Activated naive CD4-positive, alpha-beta T cell treated with anti-CD3 and anti-CD28 coated beads for 36 hours (primary cell): Measurements from ENCODE around the gene FAM181A. TPM values are rescaled to one million over a fixed set of nuclear protein-coding genes. Genes with fewer than 3 reads are reported as not detected.
A peak's percentile ranks its signal among the peaks of the same experiment; 100 is the strongest.

Experiments
- CTCF ChIA-PET: fragments of 350-600 bp; sonication (Branson Sonifier 250); formaldehyde crosslinking; loops from one replicate; lab custom pipeline; 2021; ENCODE audit warnings: antibody characterized with exemption; lab: Charles Lee
- DNase-seq: peaks from one replicate; pipeline ENCODE4 v3.0.0-alpha.2; 2020
- H3K27ac Mint-ChIP-seq: one replicate; pipeline ENCODE4 v1.8.0; 2021; ENCODE audit warnings: mild to moderate bottlenecking, mixed read lengths
- H3K27me3 Mint-ChIP-seq: one replicate; pipeline ENCODE4 v1.8.0; 2021; ENCODE audit warnings: low read depth, mixed read lengths
- H3K36me3 Mint-ChIP-seq: one replicate; pipeline ENCODE4 v1.8.0; 2021; ENCODE audit warnings: low read depth, mixed read lengths
- H3K4me1 Mint-ChIP-seq: one replicate; pipeline ENCODE4 v1.8.0; 2021; ENCODE audit warnings: low read depth, mixed read lengths
- H3K4me3 Mint-ChIP-seq: one replicate; pipeline ENCODE4 v1.8.0; 2021; ENCODE audit warnings: mild to moderate bottlenecking, moderate library complexity, mixed read lengths
- H3K9me3 Mint-ChIP-seq: one replicate; pipeline ENCODE4 v1.8.0; 2021; ENCODE audit warnings: mixed read lengths
- intact Hi-C: fragments of 100-400 bp; cut with micrococcal nuclease; formaldehyde crosslinking; loops from one replicate; pipeline ENCODE4 v1.15.1; 2023
- microRNA-seq: library from miRNA; unstranded; fragments of <30 nt; microRNA quantifications from one replicate; pipeline ENCODE4 v1.2.0, GENCODE V29; 2022; ENCODE audit warnings: borderline microRNAs expressed, borderline replicate concordance
- total RNA-seq, 2 experiments: library from RNA; stranded (reverse); gene quantifications; one replicate each; pipeline ENCODE4 v1.2.3, GENCODE V29; 2021

The FAM181A gene
- total RNA-seq, 2 experiments from 2014 or later, result not detected

DNA sequence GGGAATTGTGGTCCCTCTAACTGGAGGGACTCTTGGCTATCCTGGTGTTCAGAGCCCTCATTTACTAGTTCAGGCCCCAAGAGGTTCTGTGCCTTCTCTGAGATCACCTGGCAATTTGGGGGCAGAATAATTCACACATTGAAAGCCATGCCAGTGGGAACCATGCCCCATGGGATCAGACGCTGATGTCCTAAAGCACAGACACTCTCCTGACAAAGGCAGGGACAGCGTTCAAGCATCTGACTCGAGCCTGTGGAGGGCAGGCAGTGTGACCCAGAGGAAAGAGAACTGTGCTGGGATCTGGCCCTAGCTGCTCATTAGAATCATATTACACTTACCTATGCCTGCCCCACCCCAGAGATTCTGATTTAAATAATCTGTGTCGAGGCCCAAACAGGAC, 51.6 kb downstream of the FAM181A start:
- H3K27ac Mint-ChIP-seq, result peak overlapping the region; percentile 95
- peaks cover 67% of the 10 kb centered on the region for H3K4me1 Mint-ChIP-seq
- peaks cover 22% of the 10 kb centered on the region for H3K9me3 Mint-ChIP-seq
- H3K27me3 Mint-ChIP-seq, result no peaks in the 10 kb centered on the region
- H3K36me3 Mint-ChIP-seq, result peaks cover 15% of the 10 kb centered on the region
- DNase-seq, result no peak
- H3K4me3 Mint-ChIP-seq, result no peak overlapping the region
- intact Hi-C loops, result loop anchor here (1.0 to 10.0 kb wide), 5 partner anchors 17 to 1286 kb away; partner anchors contain the start of gene BTBD7
- CTCF ChIA-PET, result interaction anchor here (0.7 to 3.5 kb wide), 11 partner anchors 8 to 85 kb away, joined by 3 to 31 read pairs (median 6); partner anchors contain the start of gene CCDC197

Small RNAs within 50 kb of the gene (microRNA-seq; reads per million reads assigned to microRNA genes)
- not detected for gene MIR4506

Other genes with a start within 250 kb of the FAM181A start
- gene PRIMA1, start 138.9 kb upstream of the FAM181A start, total RNA-seq, result not detected
- 1 to 10 TPM; 2.4 to 2.5 TPM for gene ASB2, start 49.2 kb downstream of the FAM181A start, total RNA-seq
- gene CCDC197, start 70.0 kb downstream of the FAM181A start, total RNA-seq, result not detected
- 1 to 10 TPM; 1.6 to 1.7 TPM for gene OTUB2, start 99.0 kb downstream of the FAM181A start, total RNA-seq
- gene DDX24, start 153.9 kb downstream of the FAM181A start, total RNA-seq, result 100 to 1,000 TPM; 190 to 200 TPM
- gene IFI27L1, start 154.0 kb downstream of the FAM181A start, total RNA-seq, result 10 to 100 TPM; 33.9 to 35.8 TPM
- 1 to 10 TPM; 1.5 to 2.3 TPM for gene IFI27, start 183.4 kb downstream of the FAM181A start, total RNA-seq
- 10 to 100 TPM; 67.0 to 73.4 TPM for gene IFI27L2, start 202.3 kb downstream of the FAM181A start, total RNA-seq
- gene PPP4R4, start 247.0 kb downstream of the FAM181A start, total RNA-seq, result 10 to 100 TPM; 13.2 to 13.9 TPM